ENCODE data around the gene TBC1D22B. TPM values are rescaled to one million over a fixed set of nuclear protein-coding genes. Genes with fewer than 3 reads are reported as not detected.

The TBC1D22B gene
- total and polyA plus RNA-seq, 9 of the 15 experiments (the other 6 are each of a cell fraction or from before 2014, with no cell fraction given), result 4.8 to 24.2 (median 13.5) TPM

GRCh38 chr6:37222125-37222967 is 35.2 kb upstream of the TBC1D22B start (continued):
- TF ChIP-seq SFPQ (IDR thresholded peaks at IDR 0.05; ENCODE audit: low read depth, low read length), result no peak
- TF ChIP-seq ASH1L (IDR thresholded peaks at IDR 0.05; ENCODE audit: borderline replicate concordance, low read depth, partially characterized antibody), result no peak
- TF ChIP-seq STAT6 (CRISPR knock-in tag; IDR thresholded peaks at IDR 0.05), result no peak
- TF ChIP-seq MAX (CRISPR knock-in tag; IDR thresholded peaks at IDR 0.05), result no peak
- TF ChIP-seq KAT2B (IDR thresholded peaks at IDR 0.05; ENCODE audit: low read depth, low read length), result no peak
- no peak for TF ChIP-seq ZSCAN29 (IDR thresholded peaks at IDR 0.05)
- no peak for TF ChIP-seq ZKSCAN1 (IDR thresholded peaks at IDR 0.05; ENCODE audit: low read depth, low read length)
- TF ChIP-seq NFE2 (IDR thresholded peaks at IDR 0.05; ENCODE audit: low read depth), result no peak
- TF ChIP-seq POLR2B (IDR thresholded peaks at IDR 0.05; ENCODE audit: low read depth, partially characterized antibody), result no peak
- TF ChIP-seq RAD21 (CRISPR knock-in tag; conservative IDR thresholded peaks at IDR 0.05 in 1 of 2, IDR thresholded peaks at IDR 0.05 in 1 of 2), result peak; percentile 29 to 43; a peak in 3 of 4 replicates
- no peak for TF ChIP-seq ZKSCAN8 (CRISPR knock-in tag; IDR thresholded peaks at IDR 0.05)
- TF ChIP-seq KAT8 (IDR thresholded peaks at IDR 0.05; ENCODE audit: low read depth), result no peak
- TF ChIP-seq RB1 (IDR thresholded peaks at IDR 0.05; ENCODE audit: low read depth), result peak; percentile 79; the same call in 1 of the 2 replicates
- no peak for TF ChIP-seq HEY1 (CRISPR knock-in tag; IDR thresholded peaks at IDR 0.05; ENCODE audit: borderline replicate concordance)
- TF ChIP-seq DEAF1 (CRISPR knock-in tag; IDR thresholded peaks at IDR 0.05), result no peak
- no peak for TF ChIP-seq KHSRP (IDR thresholded peaks at IDR 0.05)
- TF ChIP-seq HNRNPH1 (optimal IDR thresholded peaks at IDR 0.05; ENCODE audit: low read depth, low read length), result no peak
- peak; percentile 67 to 74 for TF ChIP-seq NRF1 (conservative IDR thresholded peaks at IDR 0.05 in 1 of 2, IDR thresholded peaks at IDR 0.05 in 1 of 2)
